GM12878 (cell line): ENCODE data around the gene DPEP1. TPM values are rescaled to one million over a fixed set of nuclear protein-coding genes. Genes with fewer than 3 reads are reported as not detected.
A peak's percentile ranks its signal among the peaks of the same experiment; 100 is the strongest.

Experiments used
- ATAC-seq: fragments of 200-7000 bp; cut with Tn5 transposase; 3 replicates; pipeline ENCODE4 v1.9.1; 2020; ENCODE audit warnings: mild to moderate bottlenecking, moderate library complexity
- BruUV-seq: library from RNA; stranded (reverse); fragments of 400-500 nt; replicated peaks from 2 replicates; lab custom pipeline; 2021; lab: Mats Ljungman, UMichigan
- CTCF ChIA-PET: fragments of 300-600 bp; sonication (Branson Sonifier 250); formaldehyde crosslinking; extraction: SDS; loops from one replicate; lab custom pipeline; 2021; ENCODE audit warnings: inconsistent platforms; lab: Yijun Ruan, JAX
- POLR2A ChIA-PET: fragments of 350-600 bp; formaldehyde crosslinking; extraction: SDS; loops from one replicate; lab custom pipeline; 2021; ENCODE audit warnings: inconsistent platforms; lab: Charles Lee
- RAD21 ChIA-PET: fragments of 300-600 bp; sonication (Branson Sonifier 250); formaldehyde crosslinking; loops from one replicate; lab custom pipeline; 2023; ENCODE audit warnings: antibody characterized with exemption; ENCODE audit not compliant: unreplicated experiment; lab: Charles Lee
- SMC1A ChIA-PET: fragments of 300-600 bp; sonication (Branson Sonifier 250); formaldehyde crosslinking; loops from one replicate; lab custom pipeline; 2023; ENCODE audit not compliant: unreplicated experiment, uncharacterized antibody; lab: Charles Lee
- DNase-seq: peaks from one replicate; pipeline ENCODE4 v3.0.0-alpha.2; 2011; ENCODE audit warnings: low read depth, low spot score
- FAIRE-seq: peaks from 3 replicates; lab custom pipeline; 2011; peaks lifted over from hg19 to GRCh38; lab: Jason Lieb, UNC
- H2AFZ ChIP-seq: 2 replicates; pipeline ENCODE4 v1.6.0; 2011; ENCODE audit warnings: low read depth, low read length, control low read depth; ENCODE audit not compliant: control insufficient read depth
- H3K27ac ChIP-seq: 2 replicates; pipeline ENCODE4 v1.5.1; 2011; ENCODE audit warnings: control low read depth; ENCODE audit not compliant: control insufficient read depth, insufficient read depth
- H3K27me3 ChIP-seq, 2 experiments: replicated peaks in 1 of 2; 2 replicates each; pipeline versions ENCODE4 v1.6.0 to v1.6.1; 2011; ENCODE audit warnings: low read length in 1 of 2; ENCODE audit not compliant: control insufficient read depth in 2 of 2, insufficient read depth in 2 of 2
- H3K36me3 ChIP-seq, 2 experiments: 2 replicates each; pipeline ENCODE4 v1.5.1; 2011; ENCODE audit warnings: low read length in 1 of 2; ENCODE audit not compliant: control insufficient read depth in 2 of 2, insufficient read depth in 2 of 2
- H3K4me1 ChIP-seq: 2 replicates; pipeline ENCODE4 v1.6.1; 2011; ENCODE audit warnings: mild to moderate bottlenecking, low read length, moderate library complexity, mixed read lengths; ENCODE audit not compliant: control insufficient read depth, insufficient read depth
- H3K4me2 ChIP-seq: 2 replicates; pipeline ENCODE4 v1.6.0; 2011; ENCODE audit warnings: control low read depth; ENCODE audit not compliant: control insufficient read depth, insufficient read depth
- H3K4me3 ChIP-seq: fragments of 200-600 bp; sonication (generic); 2 replicates; pipeline ENCODE4 v1.5.1; 2016
- H3K79me2 ChIP-seq: 2 replicates; pipeline ENCODE4 v1.6.0; 2011; ENCODE audit warnings: low read length; ENCODE audit not compliant: control insufficient read depth, insufficient read depth
- H3K9ac ChIP-seq: 2 replicates; pipeline ENCODE4 v1.8.0; 2011; ENCODE audit warnings: low read length, control low read depth, mixed read lengths; ENCODE audit not compliant: control insufficient read depth, insufficient read depth
- H3K9me3 ChIP-seq: replicated peaks from 3 replicates; pipeline ENCODE4 v1.5.1; 2011; ENCODE audit warnings: mild to moderate bottlenecking, low read length; ENCODE audit not compliant: control insufficient read depth, insufficient read depth
- H4K20me1 ChIP-seq: 2 replicates; pipeline ENCODE4 v1.6.0; 2011; ENCODE audit not compliant: control insufficient read depth, insufficient read depth
- ASH2L ChIP-seq: fragments of 300-600, 200-600 bp; sonication (generic); IDR thresholded peaks from 2 replicates; pipeline ENCODE4 v1.6.1; 2017; ENCODE audit warnings: low read depth, mild to moderate bottlenecking, borderline replicate concordance
- GATAD2B ChIP-seq: fragments of 450-650 bp; conservative IDR thresholded peaks from 2 replicates; pipeline ENCODE4 v1.6.1; 2017; ENCODE audit warnings: low read depth, mild to moderate bottlenecking, moderate library complexity
- ZNF622 ChIP-seq: fragments of 450-650 bp; IDR thresholded peaks from 2 replicates; pipeline ENCODE4 v1.6.1; 2017; ENCODE audit warnings: mild to moderate bottlenecking, inconsistent platforms
- WGBS: methylation state at CpG from one replicate; pipeline ENCODE4 v1.1.6; 2016; ENCODE audit warnings: low lambda C conversion rate; ENCODE audit not compliant: insufficient replicate concordance, insufficient coverage; ENCODE audit errors: missing lambda C conversion rate; 5-methylcytosine and 5-hydroxymethylcytosine counted together
- in situ Hi-C: fragments of 300-500 bp; cut with MboI; formaldehyde crosslinking; loops from 9 replicates; pipeline ENCODE4 v1.14.3; 2018; ENCODE audit warnings: mixed read lengths
- intact Hi-C: fragments of 100-400 bp; cut with micrococcal nuclease; formaldehyde crosslinking; loops from one replicate; pipeline ENCODE4 v1.14.2; 2022; ENCODE audit not compliant: unreplicated experiment
- polyA plus RNA-seq, 11 experiments: library from polyadenylated mRNA; depleted of rRNA in 4 of 11; unstranded in 6 of 11; stranded (reverse) in 5 of 11; fragments of >200 nt; fragmentation: Nextera tagmentation in 4 of 11; fragmentation: Illumina TruSeq in 1 of 11; extraction: Ambion mirVana in 4 of 11; extraction: Trizol in 1 of 11; gene quantifications; 1 replicate in 1 of 11; 2 replicates in 10 of 11; pipeline versions ENCODE4 v1.2.1 to v1.2.3, GENCODE V29; 2011 to 2016; ENCODE audit warnings: inconsistent platforms in 2 of 11, missing spikeins in 2 of 11, low read depth in 1 of 11
- total RNA-seq, 4 experiments: library from RNA; depleted of rRNA in 3 of 4; stranded (reverse); fragments of >200 nt in 3 of 4; fragmentation: Illumina TruSeq in 1 of 4; extraction: Trizol in 1 of 4; gene quantifications; 2 replicates each; pipeline versions ENCODE4 v1.2.1 to v1.2.3, GENCODE V29; 2013 to 2021
- TF ChIP-seq, protein P1 (sequence below): fragments of 450-650 bp; IDR thresholded peaks from 2 replicates; pipeline ENCODE4 v1.6.1; 2017; ENCODE audit warnings: borderline replicate concordance
- TF ChIP-seq, protein P2 (sequence below): fragments of 450-650 bp; IDR thresholded peaks from 2 replicates; pipeline ENCODE4 v1.6.1; 2018; ENCODE audit warnings: borderline replicate concordance, mild to moderate bottlenecking; ENCODE audit not compliant: partially characterized antibody

The DPEP1 gene
- total and polyA plus RNA-seq, 10 of the 15 experiments (the other 5 are each of a cell fraction or from before 2014, with no cell fraction given), result not detected

DNA sequence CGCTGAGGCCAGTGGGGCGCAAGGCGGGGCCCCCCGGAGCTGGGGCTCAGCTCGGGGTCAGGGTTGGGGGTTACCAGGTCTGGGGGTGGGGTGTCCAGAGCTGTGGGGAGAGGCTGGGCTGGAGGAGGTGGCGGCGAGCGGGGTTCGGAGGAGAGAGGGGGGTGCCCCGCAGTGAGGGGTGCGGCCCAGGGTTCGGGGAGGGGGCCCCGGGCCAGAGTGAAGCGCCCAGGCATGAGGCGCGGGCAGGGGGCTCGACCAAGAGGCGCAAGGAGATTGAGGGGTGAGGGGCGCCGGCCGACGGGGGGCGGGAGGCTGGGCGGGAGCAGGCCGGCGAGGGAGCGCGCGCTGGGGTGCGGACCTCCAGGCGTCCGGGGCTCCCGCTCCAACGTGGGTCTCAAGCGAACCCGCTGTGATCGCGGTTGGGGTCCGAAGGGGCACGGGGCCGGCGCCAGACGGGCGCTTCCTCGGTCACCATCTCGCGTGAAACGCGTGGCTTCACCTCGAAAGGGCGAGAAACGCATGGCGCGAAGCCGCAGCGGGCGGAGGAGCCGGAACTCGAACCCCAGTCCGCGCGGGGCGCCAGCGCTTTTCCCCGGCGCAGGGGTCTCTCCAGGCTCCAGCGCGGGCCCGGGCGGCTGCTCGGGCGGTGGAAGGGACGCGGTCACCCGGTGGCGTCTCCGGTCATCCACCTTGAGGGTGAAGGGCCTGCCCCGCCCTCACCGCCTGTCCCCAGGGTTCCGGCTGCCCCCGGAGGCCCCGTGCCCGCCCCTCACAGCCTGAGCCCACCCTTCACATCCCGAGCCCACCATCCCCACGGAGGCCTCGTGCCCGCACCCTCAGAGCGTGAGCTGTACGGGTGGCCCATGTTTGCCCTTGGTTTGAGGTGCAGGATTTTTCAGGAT is 37.0 kb upstream of the DPEP1 start:
- RAD21 ChIA-PET, result interaction anchor here (1.3 kb wide), 1 partner anchor 124 kb away, joined by 5 read pairs; no protein-coding TSS in a partner anchor
- intact Hi-C loops (no loop called here), in situ Hi-C loops (no loop called here)
- Histone ChIP-seq H3K27ac (no peak overlapping the region), H3K4me2 (no peak overlapping the region), H3K9ac (no peak overlapping the region), H3K79me2 (no peaks in the 10 kb centered on the region), H4K20me1 (no peaks in the 10 kb centered on the region), H3K9me3 (no peaks in the 10 kb centered on the region; the same call in 2 of the 3 replicates), H3K4me3 (peak overlapping the region; percentile 36; the same call in 1 of the 2 replicates), H3K4me1 (peaks cover 15% of the 10 kb centered on the region), H2AFZ (no peak overlapping the region), H3K36me3 (no peaks in the 10 kb centered on the region), H3K27me3 (no peaks in the 10 kb centered on the region; a peak in 1 of 4 replicates)
- POLR2A ChIA-PET, result interaction anchor here (0.5 kb wide), 1 partner anchor 285 kb away, joined by 3 read pairs; no protein-coding TSS in a partner anchor
- WGBS, result 71% methylated on average over 58 of the region's 89 CpGs
- no peak for DNase-seq
- CTCF ChIA-PET, result no interaction called here
- no TSS peak for BruUV-seq
- TF ChIP-seq GATAD2B, result 0 out of 2 replicates have a peak, but pooled peaks have one; percentile 1
- TF ChIP-seq, protein P1, sequence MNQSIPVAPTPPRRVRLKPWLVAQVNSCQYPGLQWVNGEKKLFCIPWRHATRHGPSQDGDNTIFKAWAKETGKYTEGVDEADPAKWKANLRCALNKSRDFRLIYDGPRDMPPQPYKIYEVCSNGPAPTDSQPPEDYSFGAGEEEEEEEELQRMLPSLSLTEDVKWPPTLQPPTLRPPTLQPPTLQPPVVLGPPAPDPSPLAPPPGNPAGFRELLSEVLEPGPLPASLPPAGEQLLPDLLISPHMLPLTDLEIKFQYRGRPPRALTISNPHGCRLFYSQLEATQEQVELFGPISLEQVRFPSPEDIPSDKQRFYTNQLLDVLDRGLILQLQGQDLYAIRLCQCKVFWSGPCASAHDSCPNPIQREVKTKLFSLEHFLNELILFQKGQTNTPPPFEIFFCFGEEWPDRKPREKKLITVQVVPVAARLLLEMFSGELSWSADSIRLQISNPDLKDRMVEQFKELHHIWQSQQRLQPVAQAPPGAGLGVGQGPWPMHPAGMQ, result no peak
- TF ChIP-seq ASH2L, result no peak
- TF ChIP-seq ZNF622, result no peak
- TF ChIP-seq, protein P2, sequence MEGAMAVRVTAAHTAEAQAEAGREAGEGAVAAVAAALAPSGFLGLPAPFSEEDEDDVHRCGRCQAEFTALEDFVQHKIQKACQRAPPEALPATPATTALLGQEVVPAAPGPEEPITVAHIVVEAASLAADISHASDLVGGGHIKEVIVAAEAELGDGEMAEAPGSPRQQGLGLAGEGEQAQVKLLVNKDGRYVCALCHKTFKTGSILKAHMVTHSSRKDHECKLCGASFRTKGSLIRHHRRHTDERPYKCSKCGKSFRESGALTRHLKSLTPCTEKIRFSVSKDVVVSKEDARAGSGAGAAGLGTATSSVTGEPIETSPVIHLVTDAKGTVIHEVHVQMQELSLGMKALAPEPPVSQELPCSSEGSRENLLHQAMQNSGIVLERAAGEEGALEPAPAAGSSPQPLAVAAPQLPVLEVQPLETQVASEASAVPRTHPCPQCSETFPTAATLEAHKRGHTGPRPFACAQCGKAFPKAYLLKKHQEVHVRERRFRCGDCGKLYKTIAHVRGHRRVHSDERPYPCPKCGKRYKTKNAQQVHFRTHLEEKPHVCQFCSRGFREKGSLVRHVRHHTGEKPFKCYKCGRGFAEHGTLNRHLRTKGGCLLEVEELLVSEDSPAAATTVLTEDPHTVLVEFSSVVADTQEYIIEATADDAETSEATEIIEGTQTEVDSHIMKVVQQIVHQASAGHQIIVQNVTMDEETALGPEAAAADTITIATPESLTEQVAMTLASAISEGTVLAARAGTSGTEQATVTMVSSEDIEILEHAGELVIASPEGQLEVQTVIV, result no peak
- ATAC-seq, result no peak
- SMC1A ChIA-PET, result no interaction called here
- FAIRE-seq, result no peak
